SK-N-SH treated with all-trans-retinoic acid at 6 μM for 48 hours (cell line): ENCODE results near the gene KIAA1958.

Experiments
- BACH2 ChIP-seq: fragments of 250-450 bp; sonication (Bioruptor Pico); IDR thresholded peaks from 2 replicates; pipeline ENCODE4 v1.9.0; 2021; ENCODE audit warnings: mild to moderate bottlenecking, borderline replicate concordance
- CREB5 ChIP-seq: fragments of 250-450 bp; sonication (Bioruptor Pico); IDR thresholded peaks from 2 replicates; pipeline ENCODE4 v1.5.1; 2020; ENCODE audit warnings: low read depth, mild to moderate bottlenecking, moderate library complexity
- CSDC2 ChIP-seq: fragments of 250-450 bp; sonication (Bioruptor Pico); IDR thresholded peaks from 2 replicates; pipeline ENCODE4 v1.5.0; 2020; ENCODE audit warnings: mild to moderate bottlenecking, moderate library complexity
- ESRRG ChIP-seq: fragments of 250-450 bp; sonication (Bioruptor Pico); IDR thresholded peaks from 2 replicates; pipeline ENCODE4 v1.6.1; 2021; ENCODE audit warnings: mild to moderate bottlenecking
- GLIS3 ChIP-seq: fragments of 250-450 bp; sonication (Bioruptor Pico); IDR thresholded peaks from 2 replicates; pipeline ENCODE4 v1.5.0; 2020; ENCODE audit warnings: mild to moderate bottlenecking, moderate library complexity
- OSR1 ChIP-seq: fragments of 250-450 bp; sonication (Bioruptor Pico); IDR thresholded peaks from 2 replicates; pipeline ENCODE4 v1.8.0; 2022; ENCODE audit warnings: moderate library complexity, mild to moderate bottlenecking, inconsistent platforms
- PATZ1 ChIP-seq: fragments of 250-450 bp; sonication (Bioruptor Pico); IDR thresholded peaks from 2 replicates; pipeline ENCODE4 v1.8.0; 2020; ENCODE audit warnings: mild to moderate bottlenecking, moderate library complexity, borderline replicate concordance
- RARB ChIP-seq: fragments of 250-450 bp; sonication (Bioruptor Pico); IDR thresholded peaks from 2 replicates; pipeline ENCODE4 v1.8.0; 2021; ENCODE audit warnings: mild to moderate bottlenecking, moderate library complexity
- SNAI2 ChIP-seq: fragments of 250-450 bp; sonication (Bioruptor Pico); IDR thresholded peaks from 2 replicates; pipeline ENCODE4 v1.5.0; 2020; ENCODE audit warnings: mild to moderate bottlenecking, moderate library complexity
- ZFP3 ChIP-seq: fragments of 250-450 bp; sonication (Bioruptor Pico); IDR thresholded peaks from 2 replicates; pipeline ENCODE4 v1.5.0; 2020; ENCODE audit warnings: mild to moderate bottlenecking, moderate library complexity
- ZFP30 ChIP-seq: fragments of 450-650 bp; formaldehyde crosslinking; IDR thresholded peaks from 2 replicates; pipeline ENCODE4 v1.5.0; 2022; ENCODE audit warnings: mild to moderate bottlenecking, moderate library complexity
- TF ChIP-seq, protein P1 (sequence below): fragments of 250-450 bp; sonication (Bioruptor Pico); IDR thresholded peaks from 2 replicates; pipeline ENCODE4 v1.8.0; 2021; ENCODE audit warnings: low read depth, mild to moderate bottlenecking, moderate library complexity, borderline replicate concordance

DNA sequence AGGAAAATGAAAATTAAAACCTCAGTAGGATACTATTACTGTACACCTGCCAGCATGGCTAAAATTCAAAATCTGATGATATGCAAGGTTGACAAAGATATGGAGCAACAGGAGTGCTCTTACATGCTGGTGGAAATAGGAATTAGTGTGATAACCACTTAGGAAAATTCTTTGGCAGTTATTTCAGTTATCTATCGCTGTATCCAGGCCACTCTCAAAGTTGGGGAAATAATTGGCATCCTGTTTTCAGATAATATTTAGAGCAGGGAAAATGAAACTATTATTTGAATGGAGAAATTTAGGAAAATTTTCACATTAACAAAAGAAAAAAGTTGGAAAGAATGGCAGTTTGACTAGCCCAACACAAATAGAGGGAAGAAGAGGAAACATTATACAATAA, 50.9 kb downstream of the KIAA1958 start:
- TF ChIP-seq CSDC2 (CRISPR knock-in tag) (no peak), OSR1 (CRISPR knock-in tag) (no peak), PATZ1 (no peak), ESRRG (CRISPR knock-in tag) (no peak), CREB5 (no peak), GLIS3 (CRISPR knock-in tag) (no peak), SNAI2 (CRISPR knock-in tag) (no peak), RARB (CRISPR knock-in tag) (no peak), BACH2 (CRISPR knock-in tag) (no peak), ZFP30 (CRISPR knock-in tag) (no peak), ZFP3 (CRISPR knock-in tag) (no peak)
- TF ChIP-seq, protein P1, sequence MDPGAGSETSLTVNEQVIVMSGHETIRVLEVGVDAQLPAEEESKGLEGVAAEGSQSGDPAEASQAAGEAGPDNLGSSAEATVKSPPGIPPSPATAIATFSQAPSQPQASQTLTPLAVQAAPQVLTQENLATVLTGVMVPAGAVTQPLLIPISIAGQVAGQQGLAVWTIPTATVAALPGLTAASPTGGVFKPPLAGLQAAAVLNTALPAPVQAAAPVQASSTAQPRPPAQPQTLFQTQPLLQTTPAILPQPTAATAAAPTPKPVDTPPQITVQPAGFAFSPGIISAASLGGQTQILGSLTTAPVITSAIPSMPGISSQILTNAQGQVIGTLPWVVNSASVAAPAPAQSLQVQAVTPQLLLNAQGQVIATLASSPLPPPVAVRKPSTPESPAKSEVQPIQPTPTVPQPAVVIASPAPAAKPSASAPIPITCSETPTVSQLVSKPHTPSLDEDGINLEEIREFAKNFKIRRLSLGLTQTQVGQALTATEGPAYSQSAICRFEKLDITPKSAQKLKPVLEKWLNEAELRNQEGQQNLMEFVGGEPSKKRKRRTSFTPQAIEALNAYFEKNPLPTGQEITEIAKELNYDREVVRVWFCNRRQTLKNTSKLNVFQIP (CRISPR knock-in tag), result no peak
